SK-N-SH treated with all-trans-retinoic acid at 6 μM for 48 hours (cell line): ENCODE data around the gene TANGO6.
A peak's percentile ranks its signal among the peaks of the same experiment; 100 is the strongest.

Experiments used
- ATAC-seq: fragments of 200-7000 bp; cut with Tn5 transposase; 3 replicates; pipeline ENCODE4 v1.9.1; 2020; ENCODE audit warnings: mild to moderate bottlenecking, moderate library complexity
- CSDC2 ChIP-seq: fragments of 250-450 bp; sonication (Bioruptor Pico); IDR thresholded peaks from 2 replicates; pipeline ENCODE4 v1.5.0; 2020; ENCODE audit warnings: mild to moderate bottlenecking, moderate library complexity
- ESRRG ChIP-seq: fragments of 250-450 bp; sonication (Bioruptor Pico); IDR thresholded peaks from 2 replicates; pipeline ENCODE4 v1.6.1; 2021; ENCODE audit warnings: mild to moderate bottlenecking
- GLIS3 ChIP-seq: fragments of 250-450 bp; sonication (Bioruptor Pico); IDR thresholded peaks from 2 replicates; pipeline ENCODE4 v1.5.0; 2020; ENCODE audit warnings: mild to moderate bottlenecking, moderate library complexity
- ISL1 ChIP-seq: fragments of 250-450 bp; sonication (Bioruptor Pico); IDR thresholded peaks from 2 replicates; pipeline ENCODE4 v2.1.2; 2022; ENCODE audit warnings: mild to moderate bottlenecking, moderate library complexity
- OSR1 ChIP-seq: fragments of 250-450 bp; sonication (Bioruptor Pico); IDR thresholded peaks from 2 replicates; pipeline ENCODE4 v1.8.0; 2022; ENCODE audit warnings: moderate library complexity, mild to moderate bottlenecking, inconsistent platforms
- PPARA ChIP-seq: fragments of 250-450 bp; sonication (Bioruptor Pico); IDR thresholded peaks from 2 replicates; pipeline ENCODE4 v1.5.0; 2020; ENCODE audit warnings: mild to moderate bottlenecking, borderline replicate concordance
- SNAI2 ChIP-seq: fragments of 250-450 bp; sonication (Bioruptor Pico); IDR thresholded peaks from 2 replicates; pipeline ENCODE4 v1.5.0; 2020; ENCODE audit warnings: mild to moderate bottlenecking, moderate library complexity
- TCF4 ChIP-seq: fragments of 250-450 bp; sonication (Bioruptor Pico); IDR thresholded peaks from 2 replicates; pipeline ENCODE4 v1.8.0; 2021; ENCODE audit warnings: mild to moderate bottlenecking, moderate library complexity, borderline replicate concordance
- TOX ChIP-seq: fragments of 250-450 bp; sonication (Bioruptor Pico); IDR thresholded peaks from 2 replicates; pipeline ENCODE4 v1.8.0; 2021; ENCODE audit warnings: mild to moderate bottlenecking, moderate library complexity, borderline replicate concordance
- ZC3H10 ChIP-seq: fragments of 250-450 bp; sonication (Bioruptor Pico); IDR thresholded peaks from 2 replicates; pipeline ENCODE4 v1.5.1; 2021; ENCODE audit warnings: mild to moderate bottlenecking, moderate library complexity
- ZFP3 ChIP-seq: fragments of 250-450 bp; sonication (Bioruptor Pico); IDR thresholded peaks from 2 replicates; pipeline ENCODE4 v1.5.0; 2020; ENCODE audit warnings: mild to moderate bottlenecking, moderate library complexity
- ZNF565 ChIP-seq: fragments of 450-650 bp; formaldehyde crosslinking; conservative IDR thresholded peaks from 2 replicates; pipeline ENCODE4 v1.5.0; 2020; ENCODE audit warnings: low read depth, mild to moderate bottlenecking, moderate library complexity
- ZNF8 ChIP-seq: fragments of 450-650 bp; formaldehyde crosslinking; IDR thresholded peaks from 2 replicates; pipeline ENCODE4 v1.5.0; 2020; ENCODE audit warnings: mild to moderate bottlenecking, moderate library complexity
- TF ChIP-seq, protein P1 (sequence below): fragments of 250-450 bp; sonication (Bioruptor Pico); IDR thresholded peaks from 2 replicates; pipeline ENCODE4 v1.8.0; 2021; ENCODE audit warnings: low read depth, mild to moderate bottlenecking, moderate library complexity, borderline replicate concordance
- TF ChIP-seq, protein P2 (sequence below): fragments of 250-450 bp; sonication (Bioruptor Pico); IDR thresholded peaks from 2 replicates; pipeline ENCODE4 v1.5.1; 2021; ENCODE audit warnings: mild to moderate bottlenecking, moderate library complexity
- TF ChIP-seq, protein P3 (sequence below): fragments of 250-450 bp; sonication (Bioruptor Pico); IDR thresholded peaks from 2 replicates; pipeline ENCODE4 v1.5.0; 2020; ENCODE audit warnings: mild to moderate bottlenecking, moderate library complexity
- TF ChIP-seq, protein P4 (sequence below): fragments of 250-450 bp; sonication (Bioruptor Pico); IDR thresholded peaks from 2 replicates; pipeline ENCODE4 v1.8.0; 2020; ENCODE audit warnings: mild to moderate bottlenecking, moderate library complexity, borderline replicate concordance
- TF ChIP-seq, protein P5 (sequence below): fragments of 250-450 bp; sonication (Bioruptor Pico); IDR thresholded peaks from 2 replicates; pipeline ENCODE4 v1.5.1; 2020; ENCODE audit warnings: low read depth, mild to moderate bottlenecking, moderate library complexity

Gene TANGO6

DNA sequence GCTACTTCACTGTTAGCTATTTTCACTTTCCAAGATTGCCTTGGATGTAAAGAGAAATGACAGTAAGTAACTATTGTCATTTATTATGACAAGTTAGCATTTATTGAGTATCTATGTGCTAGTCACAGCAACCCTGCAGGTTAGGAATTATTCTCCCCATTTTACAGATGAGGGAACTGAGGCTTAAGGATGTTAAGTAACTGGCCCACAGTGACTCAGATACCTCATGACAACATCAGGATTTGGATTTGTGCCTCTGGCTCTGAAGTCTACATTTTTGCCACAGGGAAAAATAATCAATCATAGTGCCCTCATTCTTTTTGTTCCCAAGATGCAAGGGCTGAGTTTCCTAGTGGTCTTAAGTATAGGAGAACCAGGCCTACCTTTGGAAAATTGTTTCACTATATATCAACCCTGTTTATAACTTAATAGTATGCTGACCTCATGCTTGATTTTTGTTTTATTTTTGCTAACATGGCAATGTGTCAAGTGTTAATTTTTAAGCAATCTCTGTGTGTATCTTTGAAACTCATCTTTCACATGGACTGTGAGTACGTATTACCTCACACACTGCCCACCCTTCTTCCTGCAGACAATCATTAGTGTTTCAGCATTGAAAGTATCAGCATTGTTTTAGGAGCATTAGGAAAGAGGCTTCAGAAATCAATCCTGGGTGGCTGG, 105.0 kb downstream of the TANGO6 start:
- no peak for TF ChIP-seq SNAI2 (CRISPR knock-in tag)
- no peak for TF ChIP-seq TOX (CRISPR knock-in tag)
- no peak for TF ChIP-seq ZNF8 (CRISPR knock-in tag)
- TF ChIP-seq GLIS3: no peak
- TF ChIP-seq, protein P1, sequence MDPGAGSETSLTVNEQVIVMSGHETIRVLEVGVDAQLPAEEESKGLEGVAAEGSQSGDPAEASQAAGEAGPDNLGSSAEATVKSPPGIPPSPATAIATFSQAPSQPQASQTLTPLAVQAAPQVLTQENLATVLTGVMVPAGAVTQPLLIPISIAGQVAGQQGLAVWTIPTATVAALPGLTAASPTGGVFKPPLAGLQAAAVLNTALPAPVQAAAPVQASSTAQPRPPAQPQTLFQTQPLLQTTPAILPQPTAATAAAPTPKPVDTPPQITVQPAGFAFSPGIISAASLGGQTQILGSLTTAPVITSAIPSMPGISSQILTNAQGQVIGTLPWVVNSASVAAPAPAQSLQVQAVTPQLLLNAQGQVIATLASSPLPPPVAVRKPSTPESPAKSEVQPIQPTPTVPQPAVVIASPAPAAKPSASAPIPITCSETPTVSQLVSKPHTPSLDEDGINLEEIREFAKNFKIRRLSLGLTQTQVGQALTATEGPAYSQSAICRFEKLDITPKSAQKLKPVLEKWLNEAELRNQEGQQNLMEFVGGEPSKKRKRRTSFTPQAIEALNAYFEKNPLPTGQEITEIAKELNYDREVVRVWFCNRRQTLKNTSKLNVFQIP (CRISPR knock-in tag): no peak
- no peak for TF ChIP-seq OSR1 (CRISPR knock-in tag)
- TF ChIP-seq, protein P2, sequence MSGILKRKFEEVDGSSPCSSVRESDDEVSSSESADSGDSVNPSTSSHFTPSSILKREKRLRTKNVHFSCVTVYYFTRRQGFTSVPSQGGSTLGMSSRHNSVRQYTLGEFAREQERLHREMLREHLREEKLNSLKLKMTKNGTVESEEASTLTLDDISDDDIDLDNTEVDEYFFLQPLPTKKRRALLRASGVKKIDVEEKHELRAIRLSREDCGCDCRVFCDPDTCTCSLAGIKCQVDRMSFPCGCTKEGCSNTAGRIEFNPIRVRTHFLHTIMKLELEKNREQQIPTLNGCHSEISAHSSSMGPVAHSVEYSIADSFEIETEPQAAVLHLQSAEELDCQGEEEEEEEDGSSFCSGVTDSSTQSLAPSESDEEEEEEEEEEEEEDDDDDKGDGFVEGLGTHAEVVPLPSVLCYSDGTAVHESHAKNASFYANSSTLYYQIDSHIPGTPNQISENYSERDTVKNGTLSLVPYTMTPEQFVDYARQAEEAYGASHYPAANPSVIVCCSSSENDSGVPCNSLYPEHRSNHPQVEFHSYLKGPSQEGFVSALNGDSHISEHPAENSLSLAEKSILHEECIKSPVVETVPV: no peak
- TF ChIP-seq, protein P3, sequence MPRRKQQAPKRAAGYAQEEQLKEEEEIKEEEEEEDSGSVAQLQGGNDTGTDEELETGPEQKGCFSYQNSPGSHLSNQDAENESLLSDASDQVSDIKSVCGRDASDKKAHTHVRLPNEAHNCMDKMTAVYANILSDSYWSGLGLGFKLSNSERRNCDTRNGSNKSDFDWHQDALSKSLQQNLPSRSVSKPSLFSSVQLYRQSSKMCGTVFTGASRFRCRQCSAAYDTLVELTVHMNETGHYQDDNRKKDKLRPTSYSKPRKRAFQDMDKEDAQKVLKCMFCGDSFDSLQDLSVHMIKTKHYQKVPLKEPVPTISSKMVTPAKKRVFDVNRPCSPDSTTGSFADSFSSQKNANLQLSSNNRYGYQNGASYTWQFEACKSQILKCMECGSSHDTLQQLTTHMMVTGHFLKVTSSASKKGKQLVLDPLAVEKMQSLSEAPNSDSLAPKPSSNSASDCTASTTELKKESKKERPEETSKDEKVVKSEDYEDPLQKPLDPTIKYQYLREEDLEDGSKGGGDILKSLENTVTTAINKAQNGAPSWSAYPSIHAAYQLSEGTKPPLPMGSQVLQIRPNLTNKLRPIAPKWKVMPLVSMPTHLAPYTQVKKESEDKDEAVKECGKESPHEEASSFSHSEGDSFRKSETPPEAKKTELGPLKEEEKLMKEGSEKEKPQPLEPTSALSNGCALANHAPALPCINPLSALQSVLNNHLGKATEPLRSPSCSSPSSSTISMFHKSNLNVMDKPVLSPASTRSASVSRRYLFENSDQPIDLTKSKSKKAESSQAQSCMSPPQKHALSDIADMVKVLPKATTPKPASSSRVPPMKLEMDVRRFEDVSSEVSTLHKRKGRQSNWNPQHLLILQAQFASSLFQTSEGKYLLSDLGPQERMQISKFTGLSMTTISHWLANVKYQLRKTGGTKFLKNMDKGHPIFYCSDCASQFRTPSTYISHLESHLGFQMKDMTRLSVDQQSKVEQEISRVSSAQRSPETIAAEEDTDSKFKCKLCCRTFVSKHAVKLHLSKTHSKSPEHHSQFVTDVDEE (CRISPR knock-in tag): no peak
- no peak for TF ChIP-seq CSDC2 (CRISPR knock-in tag)
- no peak for TF ChIP-seq ISL1 (CRISPR knock-in tag)
- no peak for TF ChIP-seq ESRRG
- no peak for TF ChIP-seq PPARA (CRISPR knock-in tag)
- TF ChIP-seq, protein P4, sequence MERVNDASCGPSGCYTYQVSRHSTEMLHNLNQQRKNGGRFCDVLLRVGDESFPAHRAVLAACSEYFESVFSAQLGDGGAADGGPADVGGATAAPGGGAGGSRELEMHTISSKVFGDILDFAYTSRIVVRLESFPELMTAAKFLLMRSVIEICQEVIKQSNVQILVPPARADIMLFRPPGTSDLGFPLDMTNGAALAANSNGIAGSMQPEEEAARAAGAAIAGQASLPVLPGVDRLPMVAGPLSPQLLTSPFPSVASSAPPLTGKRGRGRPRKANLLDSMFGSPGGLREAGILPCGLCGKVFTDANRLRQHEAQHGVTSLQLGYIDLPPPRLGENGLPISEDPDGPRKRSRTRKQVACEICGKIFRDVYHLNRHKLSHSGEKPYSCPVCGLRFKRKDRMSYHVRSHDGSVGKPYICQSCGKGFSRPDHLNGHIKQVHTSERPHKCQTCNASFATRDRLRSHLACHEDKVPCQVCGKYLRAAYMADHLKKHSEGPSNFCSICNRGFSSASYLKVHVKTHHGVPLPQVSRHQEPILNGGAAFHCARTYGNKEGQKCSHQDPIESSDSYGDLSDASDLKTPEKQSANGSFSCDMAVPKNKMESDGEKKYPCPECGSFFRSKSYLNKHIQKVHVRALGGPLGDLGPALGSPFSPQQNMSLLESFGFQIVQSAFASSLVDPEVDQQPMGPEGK (CRISPR knock-in tag): no peak
- TF ChIP-seq, all 23 proteins: peak for 0
- ATAC-seq: no peak

DNA sequence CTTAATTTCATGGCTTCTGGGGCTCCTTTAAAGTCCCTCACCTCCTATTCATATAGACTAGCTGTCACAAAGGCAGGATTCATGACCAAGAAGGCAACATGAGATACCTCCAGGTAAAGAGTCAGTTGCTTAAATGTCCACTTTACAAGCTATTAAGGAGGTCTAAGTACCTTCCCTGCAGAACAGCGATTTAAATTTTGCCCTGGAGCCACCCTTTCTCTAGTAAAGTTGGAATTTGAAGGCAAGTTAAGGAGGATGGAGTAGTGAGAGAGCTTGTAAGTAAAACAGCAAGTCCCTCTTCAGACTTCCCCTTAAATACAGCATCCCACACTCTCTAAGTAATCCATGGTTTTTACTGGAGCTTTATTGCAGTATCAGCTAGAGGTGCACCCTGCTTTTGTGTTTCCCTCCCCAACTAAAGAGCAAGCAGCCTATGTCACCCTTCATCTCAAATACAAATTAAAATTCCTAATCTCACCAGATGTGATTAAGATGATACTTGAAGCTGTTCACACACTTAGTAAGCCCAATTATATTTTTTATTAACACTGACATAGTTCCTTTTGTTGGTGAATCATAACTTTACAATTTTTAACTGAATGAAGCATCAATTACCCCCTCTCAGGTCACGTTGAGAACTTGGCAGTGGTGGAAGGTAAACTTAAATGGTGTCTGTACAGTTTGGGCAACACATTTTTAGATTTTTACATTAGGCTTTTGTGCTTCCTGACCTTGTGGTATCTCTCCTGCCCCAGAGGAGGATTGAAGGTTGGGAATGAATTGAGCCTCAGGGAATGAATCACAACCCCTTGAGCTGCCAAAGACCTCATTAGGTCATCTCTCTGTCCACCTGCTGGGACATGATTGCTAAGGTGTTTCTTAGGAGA, 108.9 kb downstream of the TANGO6 start:
- peak; percentile 83 for ATAC-seq
- TF ChIP-seq ISL1 (CRISPR knock-in tag) (peak; percentile 89), ZNF565 (CRISPR knock-in tag) (no peak), PPARA (CRISPR knock-in tag) (no peak), ZC3H10 (CRISPR knock-in tag) (no peak), OSR1 (CRISPR knock-in tag) (no peak), GLIS3 (no peak), ESRRG (no peak), ZFP3 (no peak), TOX (CRISPR knock-in tag) (no peak), TCF4 (no peak)
- TF ChIP-seq, protein P1 (CRISPR knock-in tag): no peak
- TF ChIP-seq, protein P2: no peak
- TF ChIP-seq, protein P5, sequence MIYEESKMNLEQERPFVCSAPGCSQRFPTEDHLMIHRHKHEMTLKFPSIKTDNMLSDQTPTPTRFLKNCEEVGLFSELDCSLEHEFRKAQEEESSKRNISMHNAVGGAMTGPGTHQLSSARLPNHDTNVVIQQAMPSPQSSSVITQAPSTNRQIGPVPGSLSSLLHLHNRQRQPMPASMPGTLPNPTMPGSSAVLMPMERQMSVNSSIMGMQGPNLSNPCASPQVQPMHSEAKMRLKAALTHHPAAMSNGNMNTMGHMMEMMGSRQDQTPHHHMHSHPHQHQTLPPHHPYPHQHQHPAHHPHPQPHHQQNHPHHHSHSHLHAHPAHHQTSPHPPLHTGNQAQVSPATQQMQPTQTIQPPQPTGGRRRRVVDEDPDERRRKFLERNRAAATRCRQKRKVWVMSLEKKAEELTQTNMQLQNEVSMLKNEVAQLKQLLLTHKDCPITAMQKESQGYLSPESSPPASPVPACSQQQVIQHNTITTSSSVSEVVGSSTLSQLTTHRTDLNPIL (CRISPR knock-in tag): 0 out of 2 replicates have a peak, but pooled peaks have one; percentile 41
- TF ChIP-seq, protein P3 (CRISPR knock-in tag): no peak
